ENCODE results near the gene GLI2. TPM values are rescaled to one million over a fixed set of nuclear protein-coding genes. Genes with fewer than 3 reads are reported as not detected.

GLI2 gene
- total RNA-seq, 2 experiments from 2014 or later, result not detected

DNA sequence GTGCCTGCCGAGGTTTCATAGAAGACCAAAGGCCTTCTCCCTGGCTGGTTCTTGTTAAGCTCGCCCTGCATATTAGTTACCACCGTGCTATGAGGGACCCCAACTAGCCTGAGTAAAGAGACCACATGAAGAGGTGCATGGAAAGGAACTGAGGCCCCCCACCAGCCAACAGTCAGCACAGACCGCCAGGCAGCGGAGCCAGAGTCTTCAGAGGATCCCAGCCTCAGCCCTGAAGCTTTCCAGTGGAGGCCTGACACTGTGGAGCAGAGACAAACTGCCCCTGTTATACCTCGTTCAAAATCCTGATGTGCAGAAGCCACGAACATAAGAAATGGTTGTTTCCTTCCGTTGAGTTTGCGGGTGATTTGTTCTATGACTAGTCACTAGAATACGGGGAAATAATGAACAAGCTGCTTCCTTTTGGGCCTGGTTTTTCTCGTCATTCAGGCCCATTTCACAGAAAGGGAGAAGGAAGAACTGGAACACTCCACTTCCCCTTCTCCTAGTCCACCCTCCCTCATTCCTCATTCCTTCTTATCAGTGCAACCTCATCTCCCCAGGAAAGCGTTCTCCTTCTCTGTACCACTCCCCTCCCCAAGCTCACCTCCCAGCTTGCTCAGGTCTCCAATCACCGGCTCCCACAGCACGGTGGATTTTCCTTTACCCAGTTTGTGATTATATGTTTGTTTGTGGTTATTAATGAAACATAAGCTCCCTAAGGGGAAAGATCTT is 3.0 kb upstream of the GLI2 start:
- Histone ChIP-seq H2AFZ (ENCODE audit: low read length) (no peak overlapping the region), H3K36me3 (ENCODE audit: insufficient read depth, low read length) (no peaks in the 10 kb centered on the region), H3K27ac (ENCODE audit: low read depth, low read length, poor library complexity, severe bottlenecking) (no peak overlapping the region), H3K4me3 (ENCODE audit: low read depth, low read length, poor library complexity, severe bottlenecking) (no peak overlapping the region), H3K9me3 (ENCODE audit: low read length) (no peaks in the 10 kb centered on the region), H4K20me1 (ENCODE audit: insufficient read depth, low read length) (no peaks in the 10 kb centered on the region), H3K4me1 (ENCODE audit: insufficient read depth, low read length, poor library complexity, severe bottlenecking) (no peaks in the 10 kb centered on the region), H3K79me2 (ENCODE audit: insufficient read depth, low read depth, low read length) (no peaks in the 10 kb centered on the region), H3K9me2 (ENCODE audit: insufficient read depth, low read length) (no peaks in the 10 kb centered on the region), H3K4me2 (ENCODE audit: low read length) (no peak overlapping the region)
- intact Hi-C loops (cut with micrococcal nuclease; ENCODE audit: unreplicated experiment), result no loop called here
- POLR2A ChIA-PET, result no interaction called here
- BruUV-seq (replicated peaks), result no TSS peak
- no peak for DNase-seq (ENCODE audit: low spot score)
- CTCF ChIA-PET (ENCODE audit: unreplicated experiment), result no interaction called here
- TF ChIP-seq, protein P1, sequence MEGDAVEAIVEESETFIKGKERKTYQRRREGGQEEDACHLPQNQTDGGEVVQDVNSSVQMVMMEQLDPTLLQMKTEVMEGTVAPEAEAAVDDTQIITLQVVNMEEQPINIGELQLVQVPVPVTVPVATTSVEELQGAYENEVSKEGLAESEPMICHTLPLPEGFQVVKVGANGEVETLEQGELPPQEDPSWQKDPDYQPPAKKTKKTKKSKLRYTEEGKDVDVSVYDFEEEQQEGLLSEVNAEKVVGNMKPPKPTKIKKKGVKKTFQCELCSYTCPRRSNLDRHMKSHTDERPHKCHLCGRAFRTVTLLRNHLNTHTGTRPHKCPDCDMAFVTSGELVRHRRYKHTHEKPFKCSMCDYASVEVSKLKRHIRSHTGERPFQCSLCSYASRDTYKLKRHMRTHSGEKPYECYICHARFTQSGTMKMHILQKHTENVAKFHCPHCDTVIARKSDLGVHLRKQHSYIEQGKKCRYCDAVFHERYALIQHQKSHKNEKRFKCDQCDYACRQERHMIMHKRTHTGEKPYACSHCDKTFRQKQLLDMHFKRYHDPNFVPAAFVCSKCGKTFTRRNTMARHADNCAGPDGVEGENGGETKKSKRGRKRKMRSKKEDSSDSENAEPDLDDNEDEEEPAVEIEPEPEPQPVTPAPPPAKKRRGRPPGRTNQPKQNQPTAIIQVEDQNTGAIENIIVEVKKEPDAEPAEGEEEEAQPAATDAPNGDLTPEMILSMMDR (conservative IDR thresholded peaks at IDR 0.05; ENCODE audit: low read length), result no peak
- TF ChIP-seq EZH2phosphoT487 (IDR thresholded peaks at IDR 0.05; ENCODE audit: borderline replicate concordance, low read depth, low read length), result no peak

DNA sequence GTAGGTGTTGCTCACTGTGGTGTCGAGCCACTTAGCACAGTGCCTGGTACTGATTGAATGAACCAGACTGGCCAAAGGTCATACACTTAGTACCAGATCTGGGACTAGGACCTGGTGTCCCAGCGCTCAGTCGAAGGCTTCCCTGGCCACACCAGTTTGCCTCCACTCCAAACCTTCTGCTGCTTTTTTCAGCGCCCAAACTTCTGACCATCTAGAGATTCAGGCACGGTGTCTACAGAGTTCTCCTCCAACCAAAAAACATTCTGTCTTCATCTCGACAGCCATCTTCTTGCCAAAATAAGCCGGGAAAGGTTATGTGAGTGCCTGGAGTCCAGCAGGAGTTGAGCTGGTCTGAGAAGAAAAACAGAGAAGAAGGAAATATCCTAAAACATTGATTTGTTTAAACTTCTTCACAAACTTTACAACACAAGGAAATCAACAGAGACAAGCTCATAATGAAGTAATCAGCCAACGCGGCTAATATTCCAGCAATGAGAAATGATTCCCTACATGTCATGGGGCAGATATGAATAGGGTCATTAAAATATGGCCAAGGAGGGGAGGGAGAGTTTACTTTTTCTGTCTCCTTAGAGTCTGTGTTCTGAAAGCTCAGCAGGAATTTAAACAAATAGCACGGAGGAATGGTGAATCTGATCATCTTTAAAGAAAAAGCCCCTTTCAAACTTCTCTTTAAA is 2.3 kb upstream of the GLI2 start:
- ChIA-PET CTCF (ENCODE audit: unreplicated experiment) (no interaction called here), POLR2A (no interaction called here)
- H3K79me2 ChIP-seq (ENCODE audit: insufficient read depth, low read depth, low read length), result no peaks in the 10 kb centered on the region
- no TSS peak for BruUV-seq (replicated peaks)
- H3K4me1 ChIP-seq (ENCODE audit: insufficient read depth, low read length, poor library complexity, severe bottlenecking), result no peaks in the 10 kb centered on the region
- H3K9me2 ChIP-seq (ENCODE audit: insufficient read depth, low read length), result no peaks in the 10 kb centered on the region
- DNase-seq (ENCODE audit: low spot score), result no peak
- no peak overlapping the region for H3K4me3 ChIP-seq (ENCODE audit: low read depth, low read length, poor library complexity, severe bottlenecking)
- intact Hi-C loops (cut with micrococcal nuclease; ENCODE audit: unreplicated experiment), result no loop called here
- no peak overlapping the region for H3K4me2 ChIP-seq (ENCODE audit: low read length)
- H4K20me1 ChIP-seq (ENCODE audit: insufficient read depth, low read length), result no peaks in the 10 kb centered on the region
- TF ChIP-seq EZH2phosphoT487 (IDR thresholded peaks at IDR 0.05; ENCODE audit: borderline replicate concordance, low read depth, low read length), result no peak
- TF ChIP-seq, protein P1 (conservative IDR thresholded peaks at IDR 0.05; ENCODE audit: low read length), result no peak
- H3K9me3 ChIP-seq (ENCODE audit: low read length), result no peaks in the 10 kb centered on the region
- no peaks in the 10 kb centered on the region for H3K36me3 ChIP-seq (ENCODE audit: insufficient read depth, low read length)
- no peak overlapping the region for H2AFZ ChIP-seq (ENCODE audit: low read length)
- no peak overlapping the region for H3K27ac ChIP-seq (ENCODE audit: low read depth, low read length, poor library complexity, severe bottlenecking)
